ENCODE results near the gene PRR5.

The PRR5 gene

DNA sequence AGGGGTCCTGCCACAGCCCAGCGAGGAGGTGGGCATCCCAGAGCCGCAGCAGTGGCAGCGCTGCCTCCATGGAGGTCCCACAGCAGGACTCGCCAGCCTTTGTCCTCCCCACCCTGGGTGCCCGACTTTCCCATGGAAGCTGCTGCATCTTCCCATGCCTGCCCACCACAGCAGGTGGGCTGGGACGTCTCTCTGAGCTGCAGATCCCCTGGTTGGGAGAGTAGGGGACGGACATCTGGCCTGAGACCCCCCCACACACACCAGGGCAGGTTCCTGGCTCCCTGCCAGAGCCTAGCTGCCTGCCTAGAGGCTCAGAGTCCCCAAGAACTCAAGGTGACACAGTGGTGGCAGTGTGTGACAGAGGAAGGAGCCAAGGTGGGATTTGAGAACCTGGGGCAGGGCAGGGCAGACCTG lies 21.5 kb upstream of the PRR5 start:
- no peak overlapping the region for H3K27ac Mint-ChIP-seq
- peaks cover 29% of the 10 kb centered on the region for H3K4me1 Mint-ChIP-seq
- H3K9me3 Mint-ChIP-seq, result no peaks in the 10 kb centered on the region
- H3K36me3 Mint-ChIP-seq (ENCODE audit: low read depth), result no peaks in the 10 kb centered on the region
- TF ChIP-seq, protein P1, sequence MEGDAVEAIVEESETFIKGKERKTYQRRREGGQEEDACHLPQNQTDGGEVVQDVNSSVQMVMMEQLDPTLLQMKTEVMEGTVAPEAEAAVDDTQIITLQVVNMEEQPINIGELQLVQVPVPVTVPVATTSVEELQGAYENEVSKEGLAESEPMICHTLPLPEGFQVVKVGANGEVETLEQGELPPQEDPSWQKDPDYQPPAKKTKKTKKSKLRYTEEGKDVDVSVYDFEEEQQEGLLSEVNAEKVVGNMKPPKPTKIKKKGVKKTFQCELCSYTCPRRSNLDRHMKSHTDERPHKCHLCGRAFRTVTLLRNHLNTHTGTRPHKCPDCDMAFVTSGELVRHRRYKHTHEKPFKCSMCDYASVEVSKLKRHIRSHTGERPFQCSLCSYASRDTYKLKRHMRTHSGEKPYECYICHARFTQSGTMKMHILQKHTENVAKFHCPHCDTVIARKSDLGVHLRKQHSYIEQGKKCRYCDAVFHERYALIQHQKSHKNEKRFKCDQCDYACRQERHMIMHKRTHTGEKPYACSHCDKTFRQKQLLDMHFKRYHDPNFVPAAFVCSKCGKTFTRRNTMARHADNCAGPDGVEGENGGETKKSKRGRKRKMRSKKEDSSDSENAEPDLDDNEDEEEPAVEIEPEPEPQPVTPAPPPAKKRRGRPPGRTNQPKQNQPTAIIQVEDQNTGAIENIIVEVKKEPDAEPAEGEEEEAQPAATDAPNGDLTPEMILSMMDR (IDR thresholded peaks at IDR 0.05; ENCODE audit: unreplicated experiment in 3 of 3), result no peak
- no peak overlapping the region for H3K4me3 Mint-ChIP-seq
- peaks cover 7% of the 10 kb centered on the region for H3K27me3 Mint-ChIP-seq (ENCODE audit: low read depth)

DNA sequence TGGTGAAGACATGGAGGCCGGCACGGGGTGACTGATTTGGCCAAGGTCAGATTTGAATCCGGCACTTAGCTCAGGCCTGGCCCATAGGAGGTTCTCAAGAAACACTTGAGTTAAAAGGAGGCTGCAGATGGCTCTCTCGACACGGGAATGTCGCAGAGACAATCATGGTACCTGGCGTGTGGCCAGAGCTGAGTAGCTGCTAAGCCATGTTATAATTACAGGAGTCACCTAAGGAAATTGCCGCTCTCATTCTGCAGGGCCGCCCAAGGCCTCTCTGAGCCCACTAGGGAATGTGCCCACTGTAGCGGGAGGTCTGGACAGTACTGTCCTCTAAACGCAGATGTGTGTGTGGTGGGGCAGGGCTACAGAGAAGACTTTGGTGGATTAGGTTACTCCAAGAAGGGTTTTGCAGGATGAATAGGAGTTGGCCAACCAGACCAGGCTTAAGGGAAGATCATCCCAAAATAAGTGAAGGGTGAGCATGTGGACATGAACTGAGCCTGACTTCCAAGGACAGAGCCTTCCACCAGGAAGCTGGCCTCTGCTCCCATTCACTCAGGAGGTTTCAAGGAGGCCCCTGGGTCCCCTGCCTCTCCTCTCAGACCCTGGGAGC lies 19.3 kb upstream of the PRR5 start:
- peak overlapping the region in 1 of 3 experiments; percentile 5 for H3K27ac Mint-ChIP-seq
- H3K4me3 Mint-ChIP-seq, result no peak overlapping the region
- H3K4me1 Mint-ChIP-seq, result peaks cover 30% of the 10 kb centered on the region
- H3K36me3 Mint-ChIP-seq (ENCODE audit: low read depth), result no peaks in the 10 kb centered on the region
- TF ChIP-seq, protein P1 (IDR thresholded peaks at IDR 0.05; ENCODE audit: unreplicated experiment in 3 of 3), result no peak
- peaks cover 4% of the 10 kb centered on the region for H3K27me3 Mint-ChIP-seq (ENCODE audit: low read depth)
- no peaks in the 10 kb centered on the region for H3K9me3 Mint-ChIP-seq

DNA sequence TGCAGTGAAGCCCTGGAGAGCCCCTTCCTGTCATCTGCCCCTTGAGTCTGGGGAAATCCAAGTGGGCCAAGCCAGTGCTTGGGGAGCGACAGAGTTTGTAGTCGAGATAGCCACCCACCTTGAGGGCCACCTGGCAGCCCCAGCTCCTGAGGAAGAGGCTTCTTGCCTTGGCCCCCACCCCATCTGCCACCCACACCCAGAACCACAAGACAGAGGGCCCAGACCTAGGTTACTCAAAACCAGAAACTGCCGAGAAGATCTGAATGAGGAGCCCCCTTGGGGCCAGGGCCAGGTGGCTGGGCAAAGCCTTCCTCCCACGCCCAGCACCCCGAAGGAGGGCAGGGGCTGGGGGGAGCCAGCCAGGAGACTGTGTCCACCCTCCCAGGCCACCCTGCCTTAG lies 18.8 kb upstream of the PRR5 start:
- no peaks in the 10 kb centered on the region for H3K36me3 Mint-ChIP-seq (ENCODE audit: low read depth)
- peaks cover 4% of the 10 kb centered on the region for H3K27me3 Mint-ChIP-seq (ENCODE audit: low read depth)
- no peaks in the 10 kb centered on the region for H3K9me3 Mint-ChIP-seq
- TF ChIP-seq, protein P1 (IDR thresholded peaks at IDR 0.05; ENCODE audit: unreplicated experiment in 3 of 3), result no peak
- no peak overlapping the region for H3K4me3 Mint-ChIP-seq
- no peak overlapping the region for H3K27ac Mint-ChIP-seq
- H3K4me1 Mint-ChIP-seq, result peaks cover 30% of the 10 kb centered on the region

DNA sequence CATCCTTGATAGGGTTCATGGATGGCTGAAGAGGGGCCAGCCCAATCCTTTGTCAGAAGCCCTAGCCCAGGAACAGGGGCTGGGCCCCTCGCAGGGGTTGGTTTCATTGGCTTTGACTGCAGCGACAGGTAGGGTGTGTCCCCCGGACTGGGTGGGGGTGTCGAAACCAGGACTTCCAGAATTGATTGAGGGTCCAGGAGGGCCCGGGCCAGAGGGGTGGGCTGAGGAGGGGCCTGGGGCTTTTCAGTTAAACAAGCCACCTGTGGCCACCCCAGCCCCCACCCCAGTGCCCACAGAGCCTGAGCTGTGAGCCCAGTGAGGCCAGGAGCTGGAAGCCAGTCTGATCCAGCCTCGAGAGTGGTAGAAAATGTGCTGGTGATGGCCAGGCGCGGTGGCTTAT lies 18.1 kb upstream of the PRR5 start:
- no peaks in the 10 kb centered on the region for H3K36me3 Mint-ChIP-seq (ENCODE audit: low read depth)
- no peaks in the 10 kb centered on the region for H3K9me3 Mint-ChIP-seq
- H3K4me3 Mint-ChIP-seq, result no peak overlapping the region

DNA sequence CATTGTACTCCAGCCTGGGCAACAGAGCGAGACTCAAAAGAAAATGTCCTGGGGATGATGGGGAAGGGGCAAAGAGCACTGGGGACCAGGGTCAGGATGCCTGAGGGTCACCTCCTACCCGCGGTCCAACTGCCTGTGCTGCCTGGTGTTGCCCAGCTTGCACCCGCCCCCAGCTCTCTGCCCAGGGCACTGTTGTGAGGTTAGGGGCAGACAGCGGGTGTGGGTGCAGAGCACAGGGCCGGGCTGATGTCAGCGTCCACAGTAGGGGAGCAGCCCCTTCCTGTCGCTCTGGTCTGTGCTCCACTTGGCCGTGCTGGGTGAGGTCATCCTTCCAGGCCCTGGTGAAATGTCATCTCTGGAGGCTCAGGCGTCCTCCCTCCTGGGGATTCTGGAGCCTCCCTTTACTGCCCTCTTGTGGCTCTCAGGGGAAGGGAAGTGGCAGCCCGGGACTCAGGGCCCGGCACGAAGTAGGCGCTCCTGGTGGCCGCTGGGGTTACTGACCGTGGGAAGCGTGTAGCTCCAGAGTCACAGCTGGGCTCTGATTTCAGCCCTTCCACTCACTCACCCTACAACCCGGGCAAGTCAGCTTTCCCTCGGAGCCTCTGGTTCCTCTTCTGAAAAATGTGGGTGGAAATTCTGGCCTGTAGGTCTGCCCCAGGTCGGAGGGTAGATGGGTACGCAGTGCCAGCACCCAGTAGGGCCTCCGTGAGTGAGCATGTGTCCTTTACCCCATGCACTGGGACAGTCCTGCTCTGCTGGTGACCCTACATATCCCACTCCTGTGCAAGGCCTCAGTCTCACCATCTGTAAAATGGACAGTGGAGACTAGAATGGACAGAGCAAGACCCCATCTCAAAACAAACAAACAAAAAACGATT lies 17.3 kb upstream of the PRR5 start:
- peaks cover 4% of the 10 kb centered on the region for H3K27me3 Mint-ChIP-seq (ENCODE audit: low read depth)
- H3K9me3 Mint-ChIP-seq, result no peaks in the 10 kb centered on the region
- no peaks in the 10 kb centered on the region for H3K36me3 Mint-ChIP-seq (ENCODE audit: low read depth)
- H3K4me3 Mint-ChIP-seq, result no peak overlapping the region
- TF ChIP-seq, protein P1 (IDR thresholded peaks at IDR 0.05; ENCODE audit: unreplicated experiment in 3 of 3), result peak; percentile 90 to 98 (median 97)
- H3K4me1 Mint-ChIP-seq, result peaks cover 25% of the 10 kb centered on the region
- peak overlapping the region in 2 of 3 experiments; percentile 51 to 76 for H3K27ac Mint-ChIP-seq

More for the DNA sequence above, 18.1 kb upstream of the PRR5 start:
- peaks cover 4% of the 10 kb centered on the region for H3K27me3 Mint-ChIP-seq (ENCODE audit: low read depth)
- TF ChIP-seq, protein P1 (IDR thresholded peaks at IDR 0.05; ENCODE audit: unreplicated experiment in 3 of 3), result no peak
- H3K4me1 Mint-ChIP-seq, result peaks cover 29% of the 10 kb centered on the region
- H3K27ac Mint-ChIP-seq, result no peak overlapping the region
